Spinal cord (tissue), 10 donors: ENCODE data around the gene PARD3B. TPM values are rescaled to one million over a fixed set of nuclear protein-coding genes. Genes with fewer than 3 reads are reported as not detected.
A peak's percentile ranks its signal among the peaks of the same experiment; 100 is the strongest.

ENCODE experiments used
- DNase-seq, 6 donors: peaks; one replicate each; pipeline versions ENCODE4 v3.0.0 to v3.0.0-alpha.2; 2013 to 2015; ENCODE audit warnings: low spot score in 6 of 6, low read depth in 4 of 6
- H3K27ac ChIP-seq: one replicate; pipeline ENCODE4 v1.5.1; 2013; ENCODE audit warnings: low read depth, low read length, control low read depth
- H3K27me3 ChIP-seq: one replicate; pipeline ENCODE4 v1.6.1; 2013; ENCODE audit warnings: low read length; ENCODE audit not compliant: control insufficient read depth, insufficient read depth
- H3K36me3 ChIP-seq: one replicate; pipeline ENCODE4 v1.6.1; 2013; ENCODE audit warnings: low read length; ENCODE audit not compliant: control insufficient read depth, insufficient read depth
- H3K4me1 ChIP-seq: one replicate; pipeline ENCODE4 v1.6.1; 2013; ENCODE audit warnings: low read length; ENCODE audit not compliant: control insufficient read depth, insufficient read depth
- H3K4me3 ChIP-seq: one replicate; pipeline ENCODE4 v1.5.1; 2013; ENCODE audit warnings: low read depth, low read length, control low read depth
- H3K9me3 ChIP-seq: one replicate; pipeline ENCODE4 v1.6.1; 2013; ENCODE audit warnings: low read length; ENCODE audit not compliant: control insufficient read depth, insufficient read depth
- WGBS: methylation state at CpG from one replicate; pipeline ENCODE4 v1.1.5; 2013; ENCODE audit warnings: missing lambda C conversion rate; ENCODE audit not compliant: insufficient coverage; 5-methylcytosine and 5-hydroxymethylcytosine counted together
- polyA plus RNA-seq, 2 donors: library from polyadenylated mRNA; unstranded; fragments of 120-200 nt; gene quantifications; one replicate each; pipeline ENCODE4 v1.2.1, GENCODE V29; 2013; ENCODE audit not compliant: insufficient read length in 2 of 2
- small RNA-seq: library from RNA; depleted of rRNA; stranded (forward); fragments of <200 nt; gene quantifications from one replicate; pipeline ENCODE3, GENCODE V24; 2014; ENCODE audit warnings: low replicate concordance
- total RNA-seq, 2 donors: library from RNA; depleted of rRNA in 1 of 2; stranded (reverse); fragments of 120-200 nt in 1 of 2; fragments of >200 nt in 1 of 2; gene quantifications; one replicate each; pipeline versions ENCODE4 v1.2.3 to v1.2.4, GENCODE V29; 2013 to 2014
- donor health status: healthy.

PARD3B gene
- total and polyA plus RNA-seq, 4 donors = 10.8 to 34.6 (median 22.1) TPM

DNA sequence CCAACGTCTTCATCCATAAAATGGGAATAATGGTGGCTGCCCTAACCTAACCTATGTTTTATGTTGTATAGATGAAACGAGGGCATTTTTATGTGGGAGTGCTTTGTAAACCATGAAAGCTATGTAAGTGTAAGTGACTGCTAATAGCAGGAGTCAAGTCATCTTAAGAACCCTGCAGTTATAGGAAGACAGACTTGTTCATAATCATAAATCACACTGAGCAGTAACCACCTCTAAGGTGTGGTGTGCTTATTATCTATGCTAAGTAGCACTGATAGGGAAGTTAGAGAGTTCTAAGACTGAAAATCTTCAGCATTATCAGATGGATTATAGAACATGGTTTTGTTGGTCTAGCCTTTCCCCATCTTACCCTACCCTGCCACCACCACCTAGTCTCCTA, 1112.8 kb downstream of the PARD3B start:
- H3K9me3 ChIP-seq = no peaks in the 10 kb centered on the region
- no peak overlapping the region for H3K4me3 ChIP-seq
- H3K27ac ChIP-seq = no peak overlapping the region
- 80% methylated on average over 1 of the region's 2 CpGs for WGBS
- DNase-seq = no peak
- no peaks in the 10 kb centered on the region for H3K27me3 ChIP-seq
- H3K36me3 ChIP-seq = no peaks in the 10 kb centered on the region
- no peaks in the 10 kb centered on the region for H3K4me1 ChIP-seq

DNA sequence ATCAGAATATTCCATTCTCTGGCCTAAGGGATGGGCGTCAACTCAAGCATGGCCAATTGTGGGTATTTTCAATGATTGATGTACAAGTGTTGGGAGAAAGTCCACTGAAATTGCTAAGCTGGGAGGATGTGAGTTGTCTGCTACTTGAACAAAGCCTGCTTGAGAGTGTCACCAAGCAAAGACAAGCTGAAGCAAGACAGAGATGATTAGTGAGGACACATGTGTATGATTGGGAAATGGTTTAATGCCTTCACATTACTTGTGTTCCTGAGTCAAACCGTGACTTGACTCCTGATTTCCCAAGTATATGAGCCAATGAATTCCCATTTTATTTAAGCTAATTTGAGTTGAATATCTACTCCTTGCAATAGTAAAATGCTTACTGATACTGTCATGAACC, 1113.3 kb downstream of the PARD3B start:
- 100% methylated on average over 1 of the region's 2 CpGs for WGBS
- Histone ChIP-seq H3K27ac (no peak overlapping the region), H3K4me3 (no peak overlapping the region), H3K4me1 (no peaks in the 10 kb centered on the region), H3K36me3 (no peaks in the 10 kb centered on the region), H3K27me3 (no peaks in the 10 kb centered on the region), H3K9me3 (no peaks in the 10 kb centered on the region)
- no peak for DNase-seq

DNA sequence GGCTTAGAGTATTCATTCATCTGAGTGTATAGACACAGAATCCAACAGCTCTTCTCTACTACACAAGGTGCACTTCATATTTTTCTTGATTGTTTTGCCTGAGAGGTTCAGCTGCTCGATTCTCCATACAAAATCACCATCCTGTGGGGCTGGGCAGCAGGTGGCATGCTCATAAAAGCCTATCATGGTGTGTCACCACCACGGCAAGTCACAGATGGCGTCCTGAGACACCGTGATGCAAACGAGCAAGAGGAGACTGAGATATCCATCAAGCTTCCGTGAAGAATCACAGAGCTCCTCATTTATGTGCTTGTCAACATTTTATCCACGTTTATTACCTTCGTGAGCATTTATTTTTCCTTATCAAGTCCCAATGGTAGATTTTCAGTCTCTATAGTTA, 1114.6 kb downstream of the PARD3B start:
- WGBS = 70% methylated on average over 5 of the region's 8 CpGs
- no peak overlapping the region for H3K4me3 ChIP-seq
- no peak overlapping the region for H3K27ac ChIP-seq

DNA sequence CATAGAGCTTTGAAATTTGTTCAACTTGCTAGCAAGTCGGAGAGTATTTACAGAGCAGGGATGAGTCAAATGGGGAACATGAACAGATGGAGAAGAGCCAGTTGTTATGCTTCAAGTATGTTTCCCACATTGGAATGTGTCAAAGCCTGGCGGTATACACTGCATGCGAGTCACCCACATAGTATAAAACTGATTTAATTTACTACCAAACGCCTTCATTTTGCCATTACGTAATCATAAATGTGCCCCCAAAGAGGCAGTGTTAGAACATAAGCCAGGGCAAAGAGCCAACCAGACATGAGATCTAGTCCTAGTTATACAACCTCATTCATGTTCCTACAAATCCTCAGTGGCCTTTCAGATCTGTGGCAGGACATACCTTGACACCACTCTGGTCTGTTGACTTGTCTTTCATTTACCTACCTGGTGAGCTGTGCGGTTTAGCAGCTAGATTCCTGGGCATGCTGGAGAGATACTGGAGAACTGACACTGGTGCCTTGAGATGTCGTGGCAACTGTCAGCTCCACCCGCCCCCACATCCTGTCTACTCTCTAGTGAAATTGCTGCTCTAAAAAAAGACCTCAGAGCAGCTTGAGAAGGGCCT, 1115.3 kb downstream of the PARD3B start:
- Histone ChIP-seq H3K27me3 (no peaks in the 10 kb centered on the region), H3K4me1 (no peaks in the 10 kb centered on the region), H3K9me3 (no peaks in the 10 kb centered on the region), H3K36me3 (no peaks in the 10 kb centered on the region), H3K4me3 (no peak overlapping the region), H3K27ac (no peak overlapping the region)
- 78% methylated on average over 3 of the region's 8 CpGs for WGBS
- DNase-seq = peak in 2 of 6 donors; percentile 51 to 58

More for the DNA sequence above, 1114.6 kb downstream of the PARD3B start:
- no peaks in the 10 kb centered on the region for H3K9me3 ChIP-seq
- no peaks in the 10 kb centered on the region for H3K36me3 ChIP-seq
- DNase-seq = no peak
- no peaks in the 10 kb centered on the region for H3K27me3 ChIP-seq
- no peaks in the 10 kb centered on the region for H3K4me1 ChIP-seq

DNA sequence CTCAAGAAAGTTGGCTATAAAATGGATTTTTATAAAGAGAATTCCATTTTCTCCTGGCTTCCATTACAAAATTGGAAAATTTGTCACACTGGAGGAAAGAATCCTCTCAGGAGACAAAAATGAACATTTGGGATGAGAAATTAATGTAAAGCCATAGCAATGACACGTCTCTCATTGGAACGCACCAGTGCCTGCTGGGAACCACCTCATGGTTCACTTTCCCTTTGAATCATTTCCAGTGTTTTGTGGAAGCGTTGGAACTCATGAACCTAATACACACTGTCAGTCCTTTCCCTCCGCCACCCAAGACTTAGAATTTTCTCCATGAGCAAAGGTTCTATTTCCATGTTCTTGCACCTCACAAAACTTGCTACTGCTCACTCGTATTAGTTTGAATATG, 1116.0 kb downstream of the PARD3B start:
- no peaks in the 10 kb centered on the region for H3K36me3 ChIP-seq
- H3K4me1 ChIP-seq = no peaks in the 10 kb centered on the region
- no peak for DNase-seq
- no peaks in the 10 kb centered on the region for H3K9me3 ChIP-seq
- no peak overlapping the region for H3K27ac ChIP-seq
- H3K4me3 ChIP-seq = no peak overlapping the region
- no peaks in the 10 kb centered on the region for H3K27me3 ChIP-seq
- 91% methylated on average over 3 of the region's 5 CpGs for WGBS

DNA sequence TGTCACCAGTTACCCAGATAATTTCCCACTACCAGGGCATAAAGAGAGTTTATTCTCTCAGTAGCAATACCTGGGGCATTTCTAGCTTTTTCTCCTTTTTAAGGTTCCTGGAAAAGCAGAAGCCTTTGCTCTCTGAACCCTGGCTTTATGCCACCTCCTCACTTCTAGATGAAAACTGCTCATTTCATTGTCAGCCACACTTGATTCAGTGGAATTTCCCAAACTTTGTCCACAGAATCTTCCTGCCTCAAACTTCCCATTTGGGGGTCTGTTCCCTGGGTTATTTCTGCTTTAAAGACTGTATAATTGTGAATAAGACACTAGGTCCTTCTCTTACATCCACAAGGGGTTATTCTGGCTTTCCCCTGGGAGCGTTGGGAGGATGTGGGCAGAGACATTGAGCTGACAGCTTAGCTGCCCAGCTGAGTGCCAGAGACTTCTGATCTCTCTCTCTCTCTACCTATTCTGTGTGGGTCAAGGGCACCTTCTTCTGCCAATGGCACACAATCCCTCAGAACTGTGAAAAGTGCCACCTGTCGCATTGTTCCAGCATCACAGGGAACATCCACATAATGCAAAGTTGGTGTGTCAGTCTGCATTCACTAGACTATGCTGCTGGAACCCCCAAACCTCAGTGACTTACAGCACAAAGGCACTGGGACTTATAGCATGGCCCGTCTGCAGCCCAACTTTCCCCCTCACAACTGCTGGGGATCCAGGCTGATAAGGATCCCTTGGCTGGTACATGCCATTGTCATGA, 1117.1 kb downstream of the PARD3B start:
- Histone ChIP-seq H3K27me3 (no peaks in the 10 kb centered on the region), H3K4me3 (no peak overlapping the region), H3K27ac (no peak overlapping the region), H3K36me3 (no peaks in the 10 kb centered on the region), H3K9me3 (no peaks in the 10 kb centered on the region), H3K4me1 (no peaks in the 10 kb centered on the region)
- 95% methylated on average over 2 of the region's 3 CpGs for WGBS
- no peak for DNase-seq

DNA sequence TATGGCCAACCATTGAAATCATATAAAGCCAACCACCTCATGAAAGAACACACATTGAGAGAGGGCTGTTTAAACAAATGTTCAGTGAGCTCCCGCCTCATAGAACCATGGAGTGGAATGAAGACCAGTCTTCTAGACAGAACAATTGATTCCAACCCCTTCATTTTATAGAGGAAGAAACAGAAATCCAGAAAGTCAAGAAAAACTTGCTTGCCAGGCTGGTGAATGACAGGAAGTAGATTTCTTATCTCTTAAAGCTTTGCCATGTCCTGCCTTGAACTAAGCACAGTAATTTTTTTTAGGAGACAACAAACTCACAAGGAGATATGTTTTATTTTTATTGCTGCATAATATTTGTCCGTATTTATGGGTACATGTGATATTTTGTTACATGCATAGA, 1120.5 kb downstream of the PARD3B start:
- Histone ChIP-seq H3K27ac (no peak overlapping the region), H3K9me3 (no peaks in the 10 kb centered on the region), H3K4me1 (no peaks in the 10 kb centered on the region), H3K27me3 (no peaks in the 10 kb centered on the region), H3K4me3 (no peak overlapping the region), H3K36me3 (no peaks in the 10 kb centered on the region)
- no CpG with 5 or more reads among the region's 2 CpGs for WGBS
- no peak for DNase-seq

Small RNA genes lying within 50 kb of the gene (small RNA-seq; reads per million reads assigned to genes)
- gene AC008171.1 = not detected
